ENCODE data around the gene CMTM8.

CMTM8 gene

GRCh38 chr3:32303977-32304881 lies 65.7 kb downstream of the CMTM8 start:
- H3K27ac ChIP-seq (ENCODE audit: low read depth, low read length): no peak overlapping the region
- no peaks in the 10 kb centered on the region for H3K36me3 ChIP-seq (ENCODE audit: control insufficient read depth, insufficient read depth, low read length)
- H3K27me3 ChIP-seq (ENCODE audit: control insufficient read depth, insufficient read depth, low read length): no peaks in the 10 kb centered on the region
- H3K4me1 ChIP-seq (ENCODE audit: control insufficient read depth, insufficient read depth, low read length): no peaks in the 10 kb centered on the region
- H3K9ac ChIP-seq (ENCODE audit: low read length): no peak overlapping the region
- no peak overlapping the region for H3K4me3 ChIP-seq (ENCODE audit: low read length)

- Histone ChIP-seq H3K4me3 (ENCODE audit: low read length) (no peak overlapping the region), H3K27me3 (ENCODE audit: control insufficient read depth, insufficient read depth, low read length) (no peaks in the 10 kb centered on the region), H3K9ac (ENCODE audit: low read length) (no peak overlapping the region), H3K4me1 (ENCODE audit: control insufficient read depth, insufficient read depth, low read length) (no peaks in the 10 kb centered on the region), H3K27ac (ENCODE audit: low read depth, low read length) (no peak overlapping the region), H3K36me3 (ENCODE audit: control insufficient read depth, insufficient read depth, low read length) (no peaks in the 10 kb centered on the region)
Measured at GRCh38 chr3:32305361-32305876, 66.9 kb downstream of the CMTM8 start.

- Histone ChIP-seq H3K4me3 (ENCODE audit: low read length) (no peak overlapping the region), H3K4me1 (ENCODE audit: control insufficient read depth, insufficient read depth, low read length) (no peaks in the 10 kb centered on the region), H3K9ac (ENCODE audit: low read length) (no peak overlapping the region), H3K27ac (ENCODE audit: low read depth, low read length) (no peak overlapping the region), H3K27me3 (ENCODE audit: control insufficient read depth, insufficient read depth, low read length) (no peaks in the 10 kb centered on the region), H3K36me3 (ENCODE audit: control insufficient read depth, insufficient read depth, low read length) (no peaks in the 10 kb centered on the region)
Measured at GRCh38 chr3:32306072-32306471, 67.6 kb downstream of the CMTM8 start.

- H3K27ac ChIP-seq (ENCODE audit: low read depth, low read length): no peak overlapping the region
- no peaks in the 10 kb centered on the region for H3K4me1 ChIP-seq (ENCODE audit: control insufficient read depth, insufficient read depth, low read length)
- H3K9ac ChIP-seq (ENCODE audit: low read length): no peak overlapping the region
- H3K4me3 ChIP-seq (ENCODE audit: low read length): no peak overlapping the region
- H3K27me3 ChIP-seq (ENCODE audit: control insufficient read depth, insufficient read depth, low read length): no peaks in the 10 kb centered on the region
- no peaks in the 10 kb centered on the region for H3K36me3 ChIP-seq (ENCODE audit: control insufficient read depth, insufficient read depth, low read length)
Measured at GRCh38 chr3:32307591-32307990, 69.1 kb downstream of the CMTM8 start.

GRCh38 chr3:32308378-32308777 lies 69.9 kb downstream of the CMTM8 start:
- H3K27ac ChIP-seq (ENCODE audit: low read depth, low read length): no peak overlapping the region
- H3K4me3 ChIP-seq (ENCODE audit: low read length): no peak overlapping the region
- H3K36me3 ChIP-seq (ENCODE audit: control insufficient read depth, insufficient read depth, low read length): no peaks in the 10 kb centered on the region
- H3K27me3 ChIP-seq (ENCODE audit: control insufficient read depth, insufficient read depth, low read length): no peaks in the 10 kb centered on the region
- H3K9ac ChIP-seq (ENCODE audit: low read length): no peak overlapping the region
- H3K4me1 ChIP-seq (ENCODE audit: control insufficient read depth, insufficient read depth, low read length): no peaks in the 10 kb centered on the region

GRCh38 chr3:32309654-32310242 lies 71.3 kb downstream of the CMTM8 start:
- H3K27ac ChIP-seq (ENCODE audit: low read depth, low read length): no peak overlapping the region
- no peaks in the 10 kb centered on the region for H3K36me3 ChIP-seq (ENCODE audit: control insufficient read depth, insufficient read depth, low read length)
- no peak overlapping the region for H3K9ac ChIP-seq (ENCODE audit: low read length)
- no peak overlapping the region for H3K4me3 ChIP-seq (ENCODE audit: low read length)
- no peaks in the 10 kb centered on the region for H3K4me1 ChIP-seq (ENCODE audit: control insufficient read depth, insufficient read depth, low read length)
- H3K27me3 ChIP-seq (ENCODE audit: control insufficient read depth, insufficient read depth, low read length): no peaks in the 10 kb centered on the region

- Histone ChIP-seq H3K27me3 (ENCODE audit: control insufficient read depth, insufficient read depth, low read length) (no peaks in the 10 kb centered on the region), H3K9ac (ENCODE audit: low read length) (no peak overlapping the region), H3K4me3 (ENCODE audit: low read length) (no peak overlapping the region), H3K36me3 (ENCODE audit: control insufficient read depth, insufficient read depth, low read length) (no peaks in the 10 kb centered on the region), H3K27ac (ENCODE audit: low read depth, low read length) (no peak overlapping the region), H3K4me1 (ENCODE audit: control insufficient read depth, insufficient read depth, low read length) (no peaks in the 10 kb centered on the region)
Measured at GRCh38 chr3:32310336-32310735, 71.9 kb downstream of the CMTM8 start.

- H3K9ac ChIP-seq (ENCODE audit: low read length): no peak overlapping the region
- no peak overlapping the region for H3K4me3 ChIP-seq (ENCODE audit: low read length)
- H3K36me3 ChIP-seq (ENCODE audit: control insufficient read depth, insufficient read depth, low read length): no peaks in the 10 kb centered on the region
- H3K27me3 ChIP-seq (ENCODE audit: control insufficient read depth, insufficient read depth, low read length): no peaks in the 10 kb centered on the region
- H3K27ac ChIP-seq (ENCODE audit: low read depth, low read length): no peak overlapping the region
- H3K4me1 ChIP-seq (ENCODE audit: control insufficient read depth, insufficient read depth, low read length): no peaks in the 10 kb centered on the region
Measured at GRCh38 chr3:32310918-32311839, 72.7 kb downstream of the CMTM8 start.

GRCh38 chr3:32312251-32312650 lies 73.8 kb downstream of the CMTM8 start:
- H3K36me3 ChIP-seq (ENCODE audit: control insufficient read depth, insufficient read depth, low read length): no peaks in the 10 kb centered on the region
- no peak overlapping the region for H3K9ac ChIP-seq (ENCODE audit: low read length)
- no peak overlapping the region for H3K27ac ChIP-seq (ENCODE audit: low read depth, low read length)
- H3K27me3 ChIP-seq (ENCODE audit: control insufficient read depth, insufficient read depth, low read length): no peaks in the 10 kb centered on the region
- no peak overlapping the region for H3K4me3 ChIP-seq (ENCODE audit: low read length)
- no peaks in the 10 kb centered on the region for H3K4me1 ChIP-seq (ENCODE audit: control insufficient read depth, insufficient read depth, low read length)

GRCh38 chr3:32313169-32313568 lies 74.7 kb downstream of the CMTM8 start:
- H3K4me1 ChIP-seq (ENCODE audit: control insufficient read depth, insufficient read depth, low read length): no peaks in the 10 kb centered on the region
- no peak overlapping the region for H3K9ac ChIP-seq (ENCODE audit: low read length)
- H3K36me3 ChIP-seq (ENCODE audit: control insufficient read depth, insufficient read depth, low read length): no peaks in the 10 kb centered on the region
- H3K27ac ChIP-seq (ENCODE audit: low read depth, low read length): no peak overlapping the region
- H3K4me3 ChIP-seq (ENCODE audit: low read length): no peak overlapping the region
- no peaks in the 10 kb centered on the region for H3K27me3 ChIP-seq (ENCODE audit: control insufficient read depth, insufficient read depth, low read length)

- no peak overlapping the region for H3K27ac ChIP-seq (ENCODE audit: low read depth, low read length)
- no peak overlapping the region for H3K9ac ChIP-seq (ENCODE audit: low read length)
- H3K36me3 ChIP-seq (ENCODE audit: control insufficient read depth, insufficient read depth, low read length): no peaks in the 10 kb centered on the region
- H3K4me3 ChIP-seq (ENCODE audit: low read length): no peak overlapping the region
- H3K4me1 ChIP-seq (ENCODE audit: control insufficient read depth, insufficient read depth, low read length): no peaks in the 10 kb centered on the region
- H3K27me3 ChIP-seq (ENCODE audit: control insufficient read depth, insufficient read depth, low read length): no peaks in the 10 kb centered on the region
Measured at GRCh38 chr3:32313723-32314473, 75.4 kb downstream of the CMTM8 start.
